Glomerular visceral epithelial cell (primary cell): Measurements from ENCODE around the gene AGPAT1.
A peak's percentile ranks its signal among the peaks of the same experiment; 100 is the strongest.
"Not testable (repeated sequence)": the region's sequence is repeated elsewhere in the genome, so short reads cannot be mapped to it uniquely, and the experiment has no call there.

Experiments
- DNase-seq: peaks from one replicate; pipeline ENCODE4 v3.0.0-alpha.2; 2016; ENCODE audit errors: extremely low spot score

The AGPAT1 gene

GRCh38 chr6:32186151-32186840 lies 10.4 kb upstream of the AGPAT1 start:
- not testable (repeated sequence) for DNase-seq

GRCh38 chr6:32185681-32186131 lies 9.8 kb upstream of the AGPAT1 start:
- peak; percentile 91 for DNase-seq

- DNase-seq, result no peak
Observed at GRCh38 chr6:32184084-32184640, 8.3 kb upstream of the AGPAT1 start, which contains the start of gene AGER. Gene AGER, minus strand, starts transcription at chr6:32184253. Its CDS starts 31 bp downstream, at chr6:32184222.

GRCh38 chr6:32183483-32184083 lies 7.7 kb upstream of the AGPAT1 start:
- DNase-seq, result no peak

GRCh38 chr6:32183030-32183429 lies 7.1 kb upstream of the AGPAT1 start:
- DNase-seq, result no peak

- no peak for DNase-seq
Observed at GRCh38 chr6:32182555-32182981, 6.7 kb upstream of the AGPAT1 start.

GRCh38 chr6:32181915-32182529 lies 6.1 kb upstream of the AGPAT1 start:
- DNase-seq, result no peak

GRCh38 chr6:32181148-32181702 lies 5.3 kb upstream of the AGPAT1 start:
- DNase-seq, result no peak

- no peak for DNase-seq
Observed at GRCh38 chr6:32179766-32180405, 4.0 kb upstream of the AGPAT1 start.

- no peak for DNase-seq
Observed at GRCh38 chr6:32178547-32179440, 2.9 kb upstream of the AGPAT1 start.

GRCh38 chr6:32177788-32178546 lies 2.1 kb upstream of the AGPAT1 start, which contains the start of gene RNF5:
Gene RNF5, plus strand, starts transcription at chr6:32178405. Its CDS starts 107 bp downstream, at chr6:32178512.
- DNase-seq, result peak; percentile 100

- DNase-seq, result no peak
Observed at GRCh38 chr6:32177183-32177787, 1.4 kb upstream of the AGPAT1 start.

GRCh38 chr6:32176476-32177182 lies 745 bp upstream of the AGPAT1 start:
- DNase-seq, result no peak

- DNase-seq, result no peak
Observed at GRCh38 chr6:32175322-32175710, 568 bp downstream of the AGPAT1 start.

- no peak for DNase-seq
Observed at GRCh38 chr6:32174416-32174815, 1.5 kb downstream of the AGPAT1 start.

- DNase-seq, result no peak
Observed at GRCh38 chr6:32173051-32173727, 2.7 kb downstream of the AGPAT1 start.

GRCh38 chr6:32171234-32171633 lies 4.7 kb downstream of the AGPAT1 start:
- no peak for DNase-seq

- DNase-seq, result peak; percentile 20
Observed at GRCh38 chr6:32170294-32170693, 5.6 kb downstream of the AGPAT1 start.
